ENCODE data around the gene NFIA. TPM values are rescaled to one million over a fixed set of nuclear protein-coding genes. Genes with fewer than 3 reads are reported as not detected.

NFIA gene
- total RNA-seq, 4 donors from 2014 or later, result 68.2 to 172 (median 101) TPM

GRCh38 chr1:61400997-61401396 lies 318.6 kb downstream of the NFIA start:
- TF ChIP-seq, protein P1, sequence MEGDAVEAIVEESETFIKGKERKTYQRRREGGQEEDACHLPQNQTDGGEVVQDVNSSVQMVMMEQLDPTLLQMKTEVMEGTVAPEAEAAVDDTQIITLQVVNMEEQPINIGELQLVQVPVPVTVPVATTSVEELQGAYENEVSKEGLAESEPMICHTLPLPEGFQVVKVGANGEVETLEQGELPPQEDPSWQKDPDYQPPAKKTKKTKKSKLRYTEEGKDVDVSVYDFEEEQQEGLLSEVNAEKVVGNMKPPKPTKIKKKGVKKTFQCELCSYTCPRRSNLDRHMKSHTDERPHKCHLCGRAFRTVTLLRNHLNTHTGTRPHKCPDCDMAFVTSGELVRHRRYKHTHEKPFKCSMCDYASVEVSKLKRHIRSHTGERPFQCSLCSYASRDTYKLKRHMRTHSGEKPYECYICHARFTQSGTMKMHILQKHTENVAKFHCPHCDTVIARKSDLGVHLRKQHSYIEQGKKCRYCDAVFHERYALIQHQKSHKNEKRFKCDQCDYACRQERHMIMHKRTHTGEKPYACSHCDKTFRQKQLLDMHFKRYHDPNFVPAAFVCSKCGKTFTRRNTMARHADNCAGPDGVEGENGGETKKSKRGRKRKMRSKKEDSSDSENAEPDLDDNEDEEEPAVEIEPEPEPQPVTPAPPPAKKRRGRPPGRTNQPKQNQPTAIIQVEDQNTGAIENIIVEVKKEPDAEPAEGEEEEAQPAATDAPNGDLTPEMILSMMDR (IDR thresholded peaks at IDR 0.05; ENCODE audit: low read depth), result no peak

DNA sequence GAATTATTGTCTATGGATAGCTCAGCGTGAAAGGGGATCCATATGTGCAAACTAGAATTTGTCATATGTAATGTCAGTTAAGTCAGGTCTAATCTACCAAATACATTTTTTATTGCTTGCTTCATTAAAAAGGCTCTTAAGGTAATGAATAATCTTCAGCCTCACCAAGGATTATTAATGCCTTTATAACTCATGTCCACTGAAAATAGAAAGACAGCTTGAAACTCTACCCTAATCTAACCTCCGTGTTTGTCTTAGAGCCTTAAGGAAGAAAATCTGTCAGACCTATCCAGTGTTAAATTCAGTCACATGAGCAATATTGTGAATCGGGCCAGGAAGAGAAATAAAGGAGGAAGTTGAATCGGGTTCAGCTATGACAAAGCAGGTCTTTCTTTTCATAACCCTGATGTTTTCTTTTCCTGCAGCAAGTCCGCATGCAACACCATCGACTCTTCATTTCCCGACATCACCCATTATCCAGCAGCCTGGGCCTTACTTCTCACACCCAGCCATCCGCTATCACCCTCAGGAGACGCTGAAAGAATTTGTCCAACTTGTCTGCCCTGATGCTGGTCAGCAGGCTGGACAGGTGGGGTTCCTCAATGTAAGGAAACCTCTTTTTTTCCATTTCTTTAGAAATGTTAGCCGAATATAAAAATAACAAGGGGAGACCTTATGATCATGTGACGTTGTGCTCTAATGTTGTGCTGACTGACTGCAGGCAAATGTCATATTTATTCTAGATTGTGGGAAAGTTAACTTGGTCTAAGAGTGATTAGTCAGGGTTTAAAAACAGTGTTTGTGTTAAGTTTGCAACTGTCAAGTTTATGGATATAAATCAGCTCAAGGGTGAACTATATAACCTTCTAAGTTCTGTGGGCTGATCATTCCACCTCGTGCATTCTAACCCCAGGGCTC lies 321.6 kb downstream of the NFIA start:
- TF ChIP-seq, protein P1 (IDR thresholded peaks at IDR 0.05; ENCODE audit: low read depth), result no peak

DNA sequence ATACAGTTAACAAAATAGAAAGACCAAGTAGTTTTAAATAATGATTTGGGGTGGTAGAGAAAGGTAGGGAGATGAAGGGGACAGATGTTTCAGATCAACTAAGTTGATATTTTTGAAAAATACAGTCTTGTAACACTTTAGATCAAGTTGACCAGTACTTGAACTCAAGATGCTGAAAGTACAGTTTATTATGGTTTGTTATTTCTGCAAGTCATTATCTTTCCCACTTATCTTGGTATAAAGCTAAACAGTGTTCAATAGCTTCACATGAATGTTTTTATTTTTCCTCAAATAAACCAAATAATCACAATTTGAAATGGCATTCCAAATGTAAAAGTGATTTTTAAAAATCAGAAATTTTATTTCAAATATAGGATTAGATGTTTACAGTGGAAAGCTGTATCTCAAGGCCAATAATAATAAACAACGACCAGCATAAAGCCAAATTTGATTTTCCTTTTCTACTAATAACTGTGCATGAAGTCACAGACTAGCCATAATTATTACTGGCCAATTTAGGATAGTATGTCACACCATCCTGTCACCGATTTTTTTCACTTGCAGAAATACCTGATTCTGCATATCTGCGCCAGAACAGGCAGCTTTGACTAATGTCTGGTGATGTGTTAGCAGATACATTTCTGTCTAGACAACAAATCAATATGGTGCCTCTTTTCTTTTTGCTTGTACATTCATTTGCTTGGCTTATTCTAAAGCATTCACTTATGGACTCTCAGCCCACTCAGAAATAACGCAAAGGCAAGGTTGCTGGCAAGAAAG lies 322.4 kb downstream of the NFIA start:
- TF ChIP-seq, protein P1 (IDR thresholded peaks at IDR 0.05; ENCODE audit: low read depth), result no peak

- TF ChIP-seq, protein P1 (IDR thresholded peaks at IDR 0.05; ENCODE audit: low read depth), result no peak
Observed at GRCh38 chr1:61406467-61406866, 324.1 kb downstream of the NFIA start.

- TF ChIP-seq, protein P1 (IDR thresholded peaks at IDR 0.05; ENCODE audit: low read depth), result no peak
Observed at GRCh38 chr1:61412601-61413000, 330.2 kb downstream of the NFIA start.

GRCh38 chr1:61419196-61419595 lies 336.8 kb downstream of the NFIA start:
- TF ChIP-seq, protein P1 (IDR thresholded peaks at IDR 0.05; ENCODE audit: low read depth), result no peak

GRCh38 chr1:61419657-61420056 lies 337.3 kb downstream of the NFIA start:
- TF ChIP-seq, protein P1 (IDR thresholded peaks at IDR 0.05; ENCODE audit: low read depth), result no peak

All from subcutaneous adipose tissue (tissue), 4 donors.